Vagina (tissue), 2 donors: Measurements from ENCODE around the gene SIPA1.

Source experiments
- POLR2AphosphoS5 ChIP-seq, 2 donors: sonication (generic); formaldehyde crosslinking; IDR thresholded peaks; one replicate each; pipeline ENCODE4 v1.9.0; 2017; ENCODE audit warnings: antibody characterized with exemption in 2 of 2, mild to moderate bottlenecking in 2 of 2, low read depth in 1 of 2; ENCODE audit not compliant: insufficient read depth in 1 of 2
- TF ChIP-seq, protein P1 (sequence below), 3 experiments: fragments of 450-650 bp in 2 of 3; fragments of 200-600 bp in 1 of 3; sonication (generic) in 1 of 3; IDR thresholded peaks; one replicate each; pipeline ENCODE4 v1.5.1; 2017 to 2019; ENCODE audit warnings: antibody characterized with exemption in 3 of 3, mild to moderate bottlenecking in 2 of 3, moderate library complexity in 2 of 3

DNA sequence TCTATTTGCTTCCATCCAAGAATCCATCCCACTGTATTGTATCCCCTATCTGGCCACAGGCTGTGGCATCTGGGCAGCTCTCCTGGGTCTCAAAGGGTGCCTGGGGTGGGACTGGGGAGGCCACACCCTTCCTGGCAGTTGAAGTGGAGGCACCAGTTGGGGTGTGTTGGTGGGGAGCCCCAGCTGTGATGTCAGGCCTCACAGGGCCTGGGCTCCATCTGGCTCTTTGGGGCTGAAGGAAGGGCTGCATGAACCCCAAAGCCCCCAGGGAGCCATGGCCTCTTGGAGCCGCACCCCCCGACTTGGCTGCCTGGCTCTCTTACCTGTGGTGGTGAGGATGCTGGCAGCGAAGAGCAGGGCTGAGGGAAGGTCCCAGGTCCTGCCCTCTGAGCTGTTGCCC, 42.8 kb upstream of the SIPA1 start:
- TF ChIP-seq, protein P1, sequence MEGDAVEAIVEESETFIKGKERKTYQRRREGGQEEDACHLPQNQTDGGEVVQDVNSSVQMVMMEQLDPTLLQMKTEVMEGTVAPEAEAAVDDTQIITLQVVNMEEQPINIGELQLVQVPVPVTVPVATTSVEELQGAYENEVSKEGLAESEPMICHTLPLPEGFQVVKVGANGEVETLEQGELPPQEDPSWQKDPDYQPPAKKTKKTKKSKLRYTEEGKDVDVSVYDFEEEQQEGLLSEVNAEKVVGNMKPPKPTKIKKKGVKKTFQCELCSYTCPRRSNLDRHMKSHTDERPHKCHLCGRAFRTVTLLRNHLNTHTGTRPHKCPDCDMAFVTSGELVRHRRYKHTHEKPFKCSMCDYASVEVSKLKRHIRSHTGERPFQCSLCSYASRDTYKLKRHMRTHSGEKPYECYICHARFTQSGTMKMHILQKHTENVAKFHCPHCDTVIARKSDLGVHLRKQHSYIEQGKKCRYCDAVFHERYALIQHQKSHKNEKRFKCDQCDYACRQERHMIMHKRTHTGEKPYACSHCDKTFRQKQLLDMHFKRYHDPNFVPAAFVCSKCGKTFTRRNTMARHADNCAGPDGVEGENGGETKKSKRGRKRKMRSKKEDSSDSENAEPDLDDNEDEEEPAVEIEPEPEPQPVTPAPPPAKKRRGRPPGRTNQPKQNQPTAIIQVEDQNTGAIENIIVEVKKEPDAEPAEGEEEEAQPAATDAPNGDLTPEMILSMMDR (IDR thresholded peaks at IDR 0.05), result no peak
- no peak for TF ChIP-seq POLR2AphosphoS5 (IDR thresholded peaks at IDR 0.05; ENCODE audit: insufficient read depth in 1 of 2, low read depth in 1 of 2)
